Endothelial cell of umbilical vein (primary cell): ENCODE data around the gene TRIM24. TPM values are rescaled to one million over a fixed set of nuclear protein-coding genes. Genes with fewer than 3 reads are reported as not detected.

Experiments used
- BruUV-seq: library from RNA; stranded (reverse); fragments of 400-500 nt; replicated peaks from 2 replicates; lab custom pipeline; 2021; lab: Mats Ljungman, UMichigan
- CTCF ChIA-PET: fragments of 300-600, 350-600 bp; sonication (Branson Sonifier 250); formaldehyde crosslinking; loops from one replicate; lab custom pipeline; 2021; ENCODE audit warnings: antibody characterized with exemption, inconsistent platforms; lab: Charles Lee
- POLR2A ChIA-PET: fragments of 300-600, 350-600 bp; sonication (Branson Sonifier 250); formaldehyde crosslinking; loops from one replicate; lab custom pipeline; 2021; ENCODE audit warnings: antibody characterized with exemption, inconsistent platforms; lab: Charles Lee
- DNase-seq: peaks from one replicate; pipeline ENCODE4 v3.0.0-alpha.2; 2011; ENCODE audit warnings: low read depth, low spot score
- FAIRE-seq: peaks from 2 replicates; lab custom pipeline; 2011; peaks lifted over from hg19 to GRCh38; lab: Jason Lieb, UNC
- H2AFZ ChIP-seq: 2 replicates; pipeline ENCODE4 v1.6.0; 2012; ENCODE audit warnings: low read depth, low read length, control low read depth, inconsistent platforms
- H3K27ac ChIP-seq: 2 replicates; pipeline ENCODE4 v1.5.1; 2011; ENCODE audit warnings: low read depth, mild to moderate bottlenecking, control low read depth, low read length, moderate library complexity; ENCODE audit not compliant: insufficient read depth
- H3K27me3 ChIP-seq, 2 experiments: 2 replicates each; pipeline versions ENCODE4 v1.6.0 to v1.6.1; 2011; ENCODE audit warnings: low read length in 2 of 2, mixed read lengths in 1 of 2; ENCODE audit not compliant: control insufficient read depth in 2 of 2, insufficient read depth in 2 of 2
- H3K36me3 ChIP-seq, 2 experiments: 2 replicates in 1 of 2; 3 replicates in 1 of 2; pipeline ENCODE4 v1.5.1; 2011; ENCODE audit warnings: low read length in 2 of 2, mild to moderate bottlenecking in 1 of 2, moderate library complexity in 1 of 2; ENCODE audit not compliant: control insufficient read depth in 2 of 2, insufficient read depth in 2 of 2; ENCODE audit errors: extremely low read depth in 1 of 2
- H3K4me1 ChIP-seq: 3 replicates; pipeline ENCODE4 v1.5.1; 2011; ENCODE audit warnings: mild to moderate bottlenecking, low read length; ENCODE audit not compliant: control insufficient read depth, insufficient read depth; ENCODE audit errors: extremely low read depth
- H3K4me2 ChIP-seq: 2 replicates; pipeline ENCODE4 v1.6.1; 2011; ENCODE audit warnings: low read length, control low read depth, mixed read lengths; ENCODE audit not compliant: insufficient read depth
- H3K4me3 ChIP-seq, 3 experiments: fragments of 200-600 bp in 1 of 3; sonication (generic), shearing (Covaris generic) in 1 of 3; replicated peaks in 1 of 3; 2 replicates each; pipeline ENCODE4 v1.5.1; 2011 to 2016; ENCODE audit warnings: control low read depth in 3 of 3, low read length in 3 of 3, mild to moderate bottlenecking in 2 of 3, inconsistent platforms in 1 of 3, low read depth in 1 of 3, moderate library complexity in 1 of 3; ENCODE audit not compliant: insufficient read depth in 1 of 3
- H3K79me2 ChIP-seq: 2 replicates; pipeline ENCODE4 v1.6.0; 2012; ENCODE audit warnings: low read length, inconsistent platforms; ENCODE audit not compliant: control insufficient read depth, insufficient read depth
- H3K9ac ChIP-seq: replicated peaks from 2 replicates; pipeline ENCODE3; 2011; ENCODE audit warnings: low read length, control low read depth; ENCODE audit not compliant: insufficient read depth; ENCODE audit errors: extremely low read depth
- H3K9me1 ChIP-seq: replicated peaks from 3 replicates; pipeline ENCODE4 v1.6.0; 2011; ENCODE audit warnings: mild to moderate bottlenecking, low read length; ENCODE audit not compliant: control insufficient read depth, insufficient read depth; ENCODE audit errors: extremely low read depth
- H3K9me3 ChIP-seq: replicated peaks from 2 replicates; pipeline ENCODE4 v1.5.1; 2012; ENCODE audit warnings: low read length, inconsistent platforms; ENCODE audit not compliant: control insufficient read depth, insufficient read depth
- H4K20me1 ChIP-seq: replicated peaks from 2 replicates; pipeline ENCODE3; 2011; ENCODE audit warnings: mild to moderate bottlenecking, low read length; ENCODE audit not compliant: control insufficient read depth, insufficient read depth; ENCODE audit errors: extremely low read depth
- EZH2 ChIP-seq: IDR thresholded peaks from 2 replicates; pipeline ENCODE4 v1.6.1; 2012; ENCODE audit warnings: borderline replicate concordance, low read depth, mild to moderate bottlenecking, moderate library complexity, low read length, inconsistent platforms; ENCODE audit not compliant: severe bottlenecking
- FOS ChIP-seq: IDR thresholded peaks from 2 replicates; pipeline ENCODE4 v1.6.1; 2011; ENCODE audit warnings: mild to moderate bottlenecking, low read length, moderate library complexity, borderline replicate concordance; ENCODE audit not compliant: insufficient read depth
- GATA2 ChIP-seq: IDR thresholded peaks from 2 replicates; pipeline ENCODE4 v1.7.0; 2011; ENCODE audit warnings: low read depth, mild to moderate bottlenecking, moderate library complexity, mixed read lengths, low read length; ENCODE audit not compliant: insufficient read length, insufficient read depth
- JUN ChIP-seq: IDR thresholded peaks from 2 replicates; pipeline ENCODE4 v1.6.1; 2011; ENCODE audit warnings: borderline replicate concordance, low read depth; ENCODE audit not compliant: insufficient read length, insufficient read depth
- MYC ChIP-seq: IDR thresholded peaks from one replicate; pipeline ENCODE4 v1.6.1; 2011; ENCODE audit warnings: mild to moderate bottlenecking, low read depth, low read length
- POLR2A ChIP-seq: IDR thresholded peaks from 2 replicates; pipeline ENCODE4 v1.6.1; 2012; ENCODE audit warnings: low read depth, mild to moderate bottlenecking, control low read depth, low read length
- POLR2AphosphoS5 ChIP-seq: IDR thresholded peaks from 2 replicates; pipeline ENCODE4 v1.6.1; 2012; ENCODE audit warnings: low read depth, mild to moderate bottlenecking, control low read depth, low read length, moderate library complexity; ENCODE audit not compliant: insufficient read depth
- dilution Hi-C: fragments of 300-500 bp; cut with MboI; formaldehyde crosslinking; loops from one replicate; pipeline ENCODE4 v1.15.0; 2019; ENCODE audit warnings: low sequenced_read_pairs; ENCODE audit not compliant: extremely low pct_ligation_motif_present
- intact Hi-C: fragments of 100-400 bp; cut with micrococcal nuclease; formaldehyde crosslinking; loops from one replicate; pipeline ENCODE4 v1.10.0; 2022
- polyA plus RNA-seq, 4 experiments: library from polyadenylated mRNA; depleted of rRNA in 3 of 4; stranded (reverse) in 3 of 4; unstranded in 1 of 4; fragments of >200 nt; gene quantifications; 2 replicates each; pipeline versions ENCODE4 v1.2.1 to v1.2.3, GENCODE V29; 2011 to 2012; ENCODE audit warnings: missing spikeins in 1 of 4
- total RNA-seq: library from RNA; stranded (reverse); gene quantifications from 2 replicates; pipeline ENCODE4 v1.2.3, GENCODE V29; 2021
- TF ChIP-seq, protein P1 (sequence below), 2 donors: IDR thresholded peaks; 1 replicate in 1 of 2; 2 replicates in 1 of 2; pipeline ENCODE4 v1.5.1; 2011; ENCODE audit warnings: low read length in 2 of 2, mild to moderate bottlenecking in 2 of 2, moderate library complexity in 2 of 2, control low read depth in 1 of 2, inconsistent platforms in 1 of 2, low read depth in 1 of 2; ENCODE audit not compliant: insufficient read depth in 1 of 2; ENCODE audit errors: extremely low read depth in 1 of 2
- TF ChIP-seq, protein P2 (sequence below): IDR thresholded peaks from 2 replicates; pipeline ENCODE4 v1.6.1; 2011; ENCODE audit not compliant: insufficient read depth, insufficient read length

TRIM24 gene
- total and polyA plus RNA-seq, 2 donors (not counting 3 experiments of a cell fraction or from before 2014, with no cell fraction given), result 9.1 to 26.1 TPM

DNA sequence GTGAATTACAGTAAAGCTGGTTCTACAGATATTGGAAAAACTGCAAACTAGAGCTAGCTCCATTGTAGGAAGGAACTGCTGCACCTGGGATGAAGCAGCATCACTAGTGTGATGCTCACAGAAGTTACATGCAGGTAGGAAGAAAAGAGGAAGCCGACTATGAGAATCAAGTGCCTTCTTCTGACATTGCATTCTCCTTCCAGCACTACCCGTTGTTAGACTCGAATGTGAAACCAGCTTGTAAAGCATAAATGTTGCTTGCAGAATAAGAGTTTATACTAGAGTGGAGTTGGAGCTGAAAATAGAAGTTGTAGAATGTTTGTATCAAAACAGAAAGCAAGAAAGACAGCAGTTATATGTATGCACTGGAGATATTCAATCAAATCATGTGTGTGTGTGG, 49.9 kb downstream of the TRIM24 start:
- Histone ChIP-seq H4K20me1 (peaks cover 3% of the 10 kb centered on the region), H3K36me3 (peaks cover 0 to 2% of the 10 kb centered on the region in 2 experiments), H3K4me1 (no peaks in the 10 kb centered on the region), H3K79me2 (peaks cover 24% of the 10 kb centered on the region), H3K4me2 (no peak overlapping the region), H3K27ac (no peak overlapping the region), H3K9ac (no peak overlapping the region), H2AFZ (no peak overlapping the region), H3K9me1 (peaks cover 5% of the 10 kb centered on the region), H3K9me3 (no peaks in the 10 kb centered on the region), H3K27me3 (no peaks in the 10 kb centered on the region), H3K4me3 (no peak overlapping the region)
- no peak for TF ChIP-seq POLR2A
- no peak for TF ChIP-seq GATA2
- TF ChIP-seq EZH2, result no peak
- TF ChIP-seq, protein P1, sequence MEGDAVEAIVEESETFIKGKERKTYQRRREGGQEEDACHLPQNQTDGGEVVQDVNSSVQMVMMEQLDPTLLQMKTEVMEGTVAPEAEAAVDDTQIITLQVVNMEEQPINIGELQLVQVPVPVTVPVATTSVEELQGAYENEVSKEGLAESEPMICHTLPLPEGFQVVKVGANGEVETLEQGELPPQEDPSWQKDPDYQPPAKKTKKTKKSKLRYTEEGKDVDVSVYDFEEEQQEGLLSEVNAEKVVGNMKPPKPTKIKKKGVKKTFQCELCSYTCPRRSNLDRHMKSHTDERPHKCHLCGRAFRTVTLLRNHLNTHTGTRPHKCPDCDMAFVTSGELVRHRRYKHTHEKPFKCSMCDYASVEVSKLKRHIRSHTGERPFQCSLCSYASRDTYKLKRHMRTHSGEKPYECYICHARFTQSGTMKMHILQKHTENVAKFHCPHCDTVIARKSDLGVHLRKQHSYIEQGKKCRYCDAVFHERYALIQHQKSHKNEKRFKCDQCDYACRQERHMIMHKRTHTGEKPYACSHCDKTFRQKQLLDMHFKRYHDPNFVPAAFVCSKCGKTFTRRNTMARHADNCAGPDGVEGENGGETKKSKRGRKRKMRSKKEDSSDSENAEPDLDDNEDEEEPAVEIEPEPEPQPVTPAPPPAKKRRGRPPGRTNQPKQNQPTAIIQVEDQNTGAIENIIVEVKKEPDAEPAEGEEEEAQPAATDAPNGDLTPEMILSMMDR (IDR thresholded peaks at IDR 0.05; ENCODE audit: extremely low read depth in 1 of 2, insufficient read depth in 1 of 2, low read depth in 1 of 2, low read length in 2 of 2), result no peak
- TF ChIP-seq POLR2AphosphoS5, result no peak
- TF ChIP-seq, protein P2, sequence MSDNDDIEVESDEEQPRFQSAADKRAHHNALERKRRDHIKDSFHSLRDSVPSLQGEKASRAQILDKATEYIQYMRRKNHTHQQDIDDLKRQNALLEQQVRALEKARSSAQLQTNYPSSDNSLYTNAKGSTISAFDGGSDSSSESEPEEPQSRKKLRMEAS, result no peak
- TF ChIP-seq MYC, result no peak
- no peak for TF ChIP-seq FOS
- TF ChIP-seq JUN, result no peak
- no peak for DNase-seq
- dilution Hi-C loops, result no loop called here
- no TSS peak for BruUV-seq
- intact Hi-C loops, result no loop called here
- CTCF ChIA-PET, result interaction anchor here (0.7 kb wide), 1 partner anchor 116 kb away, joined by 3 read pairs; no protein-coding TSS in a partner anchor
- POLR2A ChIA-PET, result interaction anchor here (0.6 kb wide), 1 partner anchor 229 kb away, joined by 3 read pairs; no protein-coding TSS in a partner anchor
- FAIRE-seq, result no peak
